ENCODE measurements around the gene CBX4. TPM values are rescaled to one million over a fixed set of nuclear protein-coding genes. Genes with fewer than 3 reads are reported as not detected.
"Not testable (repeated sequence)": the region's sequence is repeated elsewhere in the genome, so short reads cannot be mapped to it uniquely, and the experiment has no call there.

The CBX4 gene
- total RNA-seq, 2 donors from 2014 or later = 22.8 to 24.3 TPM

- TF ChIP-seq, protein P1, sequence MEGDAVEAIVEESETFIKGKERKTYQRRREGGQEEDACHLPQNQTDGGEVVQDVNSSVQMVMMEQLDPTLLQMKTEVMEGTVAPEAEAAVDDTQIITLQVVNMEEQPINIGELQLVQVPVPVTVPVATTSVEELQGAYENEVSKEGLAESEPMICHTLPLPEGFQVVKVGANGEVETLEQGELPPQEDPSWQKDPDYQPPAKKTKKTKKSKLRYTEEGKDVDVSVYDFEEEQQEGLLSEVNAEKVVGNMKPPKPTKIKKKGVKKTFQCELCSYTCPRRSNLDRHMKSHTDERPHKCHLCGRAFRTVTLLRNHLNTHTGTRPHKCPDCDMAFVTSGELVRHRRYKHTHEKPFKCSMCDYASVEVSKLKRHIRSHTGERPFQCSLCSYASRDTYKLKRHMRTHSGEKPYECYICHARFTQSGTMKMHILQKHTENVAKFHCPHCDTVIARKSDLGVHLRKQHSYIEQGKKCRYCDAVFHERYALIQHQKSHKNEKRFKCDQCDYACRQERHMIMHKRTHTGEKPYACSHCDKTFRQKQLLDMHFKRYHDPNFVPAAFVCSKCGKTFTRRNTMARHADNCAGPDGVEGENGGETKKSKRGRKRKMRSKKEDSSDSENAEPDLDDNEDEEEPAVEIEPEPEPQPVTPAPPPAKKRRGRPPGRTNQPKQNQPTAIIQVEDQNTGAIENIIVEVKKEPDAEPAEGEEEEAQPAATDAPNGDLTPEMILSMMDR (IDR thresholded peaks at IDR 0.05) = no peak
- no peak overlapping the region for H3K4me3 ChIP-seq
- H3K36me3 ChIP-seq = no peaks in the 10 kb centered on the region
- no peaks in the 10 kb centered on the region for H3K4me1 ChIP-seq
- H3K27me3 ChIP-seq = no peaks in the 10 kb centered on the region
- no peaks in the 10 kb centered on the region for H3K9me3 ChIP-seq
- H3K27ac ChIP-seq = no peak overlapping the region
- no peak for DNase-seq (ENCODE audit: low spot score)
Observed at GRCh38 chr17:79855331-79856124, 16.3 kb upstream of the CBX4 start.

DNA sequence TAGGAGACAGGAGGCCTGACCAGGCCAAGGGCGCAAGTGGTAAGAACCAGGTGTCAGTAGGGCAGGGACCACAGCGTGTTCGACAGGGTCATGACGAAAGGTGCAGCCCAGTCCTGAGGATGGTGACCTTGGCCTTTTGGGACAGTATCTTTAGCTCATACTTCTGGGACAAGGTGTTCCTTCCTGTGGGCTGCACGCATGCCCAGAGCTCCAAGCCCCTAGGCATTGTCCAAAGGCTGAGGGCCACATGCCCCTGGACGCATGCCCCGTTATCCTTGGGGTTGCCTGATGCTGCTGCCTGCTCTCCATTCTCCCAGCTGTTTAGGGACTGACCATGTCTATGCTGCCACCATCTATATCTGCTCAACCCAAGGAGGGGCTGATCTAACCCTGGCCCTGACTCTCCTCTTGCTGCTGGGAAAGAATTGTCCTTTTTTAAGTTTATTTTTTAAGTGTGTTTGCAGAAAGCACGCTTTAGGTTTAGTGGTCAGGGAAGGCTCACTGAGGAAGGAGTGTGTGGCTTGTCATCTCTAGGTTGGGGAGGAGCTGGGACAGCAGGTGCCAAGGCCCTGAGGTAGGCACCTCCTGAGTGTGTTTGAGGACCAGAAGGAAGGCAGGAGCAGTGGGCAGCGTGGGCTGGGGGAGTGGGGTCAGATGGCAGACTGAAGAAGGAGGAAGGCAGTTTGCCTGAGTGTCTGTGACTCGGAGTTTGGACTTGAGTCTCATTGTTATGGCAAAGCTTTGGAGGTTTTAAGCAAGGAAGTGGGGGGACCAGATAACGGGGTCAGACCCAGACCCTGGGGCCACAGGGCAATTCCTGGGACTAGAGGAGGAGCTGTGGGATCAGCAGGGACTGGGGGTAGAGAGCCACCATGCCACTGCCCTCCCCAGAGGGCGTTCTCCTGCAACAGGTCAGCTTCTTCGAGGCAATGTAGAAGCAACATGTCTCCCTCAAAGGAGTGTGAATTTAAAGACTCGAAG lies 15.1 kb upstream of the CBX4 start:
- no peaks in the 10 kb centered on the region for H3K27me3 ChIP-seq
- TF ChIP-seq, protein P1 (IDR thresholded peaks at IDR 0.05) = no peak
- no peak for DNase-seq (ENCODE audit: low spot score)
- H3K4me3 ChIP-seq = no peak overlapping the region
- no peaks in the 10 kb centered on the region for H3K4me1 ChIP-seq
- no peaks in the 10 kb centered on the region for H3K9me3 ChIP-seq
- H3K27ac ChIP-seq = no peak overlapping the region
- no peaks in the 10 kb centered on the region for H3K36me3 ChIP-seq

- not testable (repeated sequence) for DNase-seq (ENCODE audit: low spot score); H3K36me3 ChIP-seq; H3K9me3 ChIP-seq; H3K4me3 ChIP-seq; H3K27me3 ChIP-seq; H3K27ac ChIP-seq; H3K4me1 ChIP-seq
Observed at GRCh38 chr17:79853168-79853567, 13.9 kb upstream of the CBX4 start.

DNA sequence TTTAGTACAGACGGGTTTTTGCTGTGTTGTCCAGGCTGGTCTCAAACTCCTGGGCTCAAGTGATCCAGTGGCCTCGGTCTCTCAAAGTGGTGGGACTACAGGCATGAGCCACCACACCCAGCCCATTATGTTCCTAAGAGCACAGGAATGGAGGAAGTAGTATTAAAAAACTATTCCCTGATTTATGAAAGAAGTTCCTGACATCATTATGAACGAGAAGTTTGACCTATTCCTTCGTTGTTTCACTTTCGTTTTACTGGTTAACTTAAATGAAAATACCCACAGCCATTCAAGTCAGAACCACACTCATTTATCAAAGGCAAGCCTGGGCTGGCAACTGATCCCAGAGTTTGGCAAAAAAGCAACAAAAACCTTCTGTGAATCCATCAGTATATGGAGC lies 13.5 kb upstream of the CBX4 start:
- peak overlapping the region in 1 of 2 donors; percentile 0 for H3K4me3 ChIP-seq
- H3K4me1 ChIP-seq = no peaks in the 10 kb centered on the region
- H3K36me3 ChIP-seq = no peaks in the 10 kb centered on the region
- DNase-seq (ENCODE audit: low spot score) = no peak
- no peaks in the 10 kb centered on the region for H3K9me3 ChIP-seq
- TF ChIP-seq, protein P1 (IDR thresholded peaks at IDR 0.05) = no peak
- H3K27me3 ChIP-seq = no peaks in the 10 kb centered on the region
- H3K27ac ChIP-seq = no peak overlapping the region

DNA sequence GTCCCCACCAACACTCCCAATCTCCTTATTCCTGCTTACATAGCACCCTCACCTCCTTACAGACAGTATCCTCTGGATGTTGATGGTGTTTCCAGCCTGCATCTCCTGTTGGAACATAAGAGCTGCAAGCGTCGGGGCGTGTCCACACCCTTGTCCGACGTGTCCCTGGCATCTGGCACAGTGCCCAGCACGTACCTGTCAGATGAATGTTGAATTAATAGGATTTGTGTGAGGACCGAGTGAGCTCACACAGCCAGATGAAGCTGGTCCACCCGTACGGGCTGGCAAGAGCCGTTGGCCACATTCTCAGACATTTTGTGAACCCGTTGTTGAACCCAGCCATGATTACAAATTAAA lies 12.2 kb upstream of the CBX4 start:
- no peak for DNase-seq (ENCODE audit: low spot score)
- no peak overlapping the region for H3K4me3 ChIP-seq

More for the DNA sequence above, 12.2 kb upstream of the CBX4 start:
- Histone ChIP-seq H3K27me3 (no peaks in the 10 kb centered on the region), H3K4me1 (no peaks in the 10 kb centered on the region), H3K9me3 (no peaks in the 10 kb centered on the region), H3K27ac (no peak overlapping the region), H3K36me3 (no peaks in the 10 kb centered on the region)
- TF ChIP-seq, protein P1 (IDR thresholded peaks at IDR 0.05) = no peak

Measured in right atrium auricular region (tissue), 2 donors.